ENCODE data around the gene OPN4. TPM values are rescaled to one million over a fixed set of nuclear protein-coding genes. Genes with fewer than 3 reads are reported as not detected.

Gene OPN4
- total RNA-seq, 1 experiment from 2014 or later = not detected

GRCh38 chr10:86651021-86651471 is 3.3 kb upstream of the OPN4 start:
- BruUV-seq (replicated peaks) = no TSS peak
- Histone ChIP-seq H3K9me3 (no peaks in the 10 kb centered on the region), H3K36me3 (ENCODE audit: control insufficient read depth, insufficient read depth, low read length) (no peaks in the 10 kb centered on the region), H3K4me1 (no peaks in the 10 kb centered on the region), H3K27me3 (replicated peaks; ENCODE audit: control insufficient read depth, insufficient read depth, low read length) (no peaks in the 10 kb centered on the region), H3K4me3 (ENCODE audit: low read depth, low read length) (no peak overlapping the region)
- no peak overlapping the region for H3K4me3 Mint-ChIP-seq (ENCODE audit: unreplicated experiment)
- no peak for DNase-seq
- H3K4me1 Mint-ChIP-seq (ENCODE audit: low read depth, unreplicated experiment) = no peaks in the 10 kb centered on the region
- intact Hi-C loops (cut with micrococcal nuclease; ENCODE audit: unreplicated experiment) = no loop called here
- no peaks in the 10 kb centered on the region for H3K9me3 Mint-ChIP-seq (ENCODE audit: unreplicated experiment)
- no peak overlapping the region for H3K27ac Mint-ChIP-seq (ENCODE audit: unreplicated experiment)
- no peaks in the 10 kb centered on the region for H3K27me3 Mint-ChIP-seq (ENCODE audit: insufficient read depth, unreplicated experiment)
- POLR2A ChIA-PET = no interaction called here
- H3K36me3 Mint-ChIP-seq (ENCODE audit: insufficient read depth, unreplicated experiment) = no peaks in the 10 kb centered on the region
- no peak for TF ChIP-seq CTCF (IDR thresholded peaks at IDR 0.05; ENCODE audit: insufficient read depth in 1 of 2, low read depth in 1 of 2, low read length in 1 of 2, severe bottlenecking in 1 of 2, unreplicated experiment in 1 of 2)
- CTCF ChIA-PET = no interaction called here

GRCh38 chr10:86651631-86652331 is 2.6 kb upstream of the OPN4 start:
- BruUV-seq (replicated peaks) = no TSS peak
- H3K4me3 Mint-ChIP-seq (ENCODE audit: unreplicated experiment) = no peak overlapping the region
- ChIA-PET POLR2A (no interaction called here), CTCF (no interaction called here)
- Histone ChIP-seq H3K27me3 (replicated peaks; ENCODE audit: control insufficient read depth, insufficient read depth, low read length) (no peaks in the 10 kb centered on the region), H3K4me3 (ENCODE audit: low read depth, low read length) (no peak overlapping the region), H3K4me1 (no peaks in the 10 kb centered on the region), H3K9me3 (no peaks in the 10 kb centered on the region), H3K36me3 (ENCODE audit: control insufficient read depth, insufficient read depth, low read length) (no peaks in the 10 kb centered on the region)
- no peak for DNase-seq
- H3K36me3 Mint-ChIP-seq (ENCODE audit: insufficient read depth, unreplicated experiment) = no peaks in the 10 kb centered on the region
- no peaks in the 10 kb centered on the region for H3K9me3 Mint-ChIP-seq (ENCODE audit: unreplicated experiment)
- H3K27ac Mint-ChIP-seq (ENCODE audit: unreplicated experiment) = no peak overlapping the region
- TF ChIP-seq CTCF (IDR thresholded peaks at IDR 0.05; ENCODE audit: insufficient read depth in 1 of 2, low read depth in 1 of 2, low read length in 1 of 2, severe bottlenecking in 1 of 2, unreplicated experiment in 1 of 2) = no peak
- H3K27me3 Mint-ChIP-seq (ENCODE audit: insufficient read depth, unreplicated experiment) = no peaks in the 10 kb centered on the region
- intact Hi-C loops (cut with micrococcal nuclease; ENCODE audit: unreplicated experiment) = no loop called here
- no peaks in the 10 kb centered on the region for H3K4me1 Mint-ChIP-seq (ENCODE audit: low read depth, unreplicated experiment)

- DNase-seq = peak in 1 of 2 experiments; percentile 12
- no peaks in the 10 kb centered on the region for H3K9me3 Mint-ChIP-seq (ENCODE audit: unreplicated experiment)
- H3K9me3 ChIP-seq = no peaks in the 10 kb centered on the region
- CTCF ChIA-PET = no interaction called here
- H3K27me3 ChIP-seq (replicated peaks; ENCODE audit: control insufficient read depth, insufficient read depth, low read length) = no peaks in the 10 kb centered on the region
- no peak overlapping the region for H3K27ac Mint-ChIP-seq (ENCODE audit: unreplicated experiment)
- no peaks in the 10 kb centered on the region for H3K36me3 ChIP-seq (ENCODE audit: control insufficient read depth, insufficient read depth, low read length)
- POLR2A ChIA-PET = no interaction called here
- H3K4me1 ChIP-seq = no peaks in the 10 kb centered on the region
- no peak overlapping the region for H3K4me3 Mint-ChIP-seq (ENCODE audit: unreplicated experiment)
- no peaks in the 10 kb centered on the region for H3K4me1 Mint-ChIP-seq (ENCODE audit: low read depth, unreplicated experiment)
- no peaks in the 10 kb centered on the region for H3K36me3 Mint-ChIP-seq (ENCODE audit: insufficient read depth, unreplicated experiment)
- no peak overlapping the region for H3K4me3 ChIP-seq (ENCODE audit: low read depth, low read length)
- TF ChIP-seq CTCF (IDR thresholded peaks at IDR 0.05; ENCODE audit: insufficient read depth in 1 of 2, low read depth in 1 of 2, low read length in 1 of 2, severe bottlenecking in 1 of 2, unreplicated experiment in 1 of 2) = no peak
- BruUV-seq (replicated peaks) = no TSS peak
- no peaks in the 10 kb centered on the region for H3K27me3 Mint-ChIP-seq (ENCODE audit: insufficient read depth, unreplicated experiment)
- intact Hi-C loops (cut with micrococcal nuclease; ENCODE audit: unreplicated experiment) = no loop called here
Measured at GRCh38 chr10:86652361-86653202, 1.8 kb upstream of the OPN4 start.

Measured in Caco-2 (cell line).